CD8-positive, alpha-beta memory T cell (primary cell): ENCODE data around the gene UBE2R2. TPM values are rescaled to one million over a fixed set of nuclear protein-coding genes. Genes with fewer than 3 reads are reported as not detected.

Experiments
- CTCF ChIA-PET: fragments of 350-600 bp; sonication (Branson Sonifier 250); formaldehyde crosslinking; loops from one replicate; lab custom pipeline; 2021; ENCODE audit warnings: antibody characterized with exemption; lab: Charles Lee
- POLR2A ChIA-PET: fragments of 350-600 bp; sonication (Branson Sonifier 250); formaldehyde crosslinking; loops from one replicate; lab custom pipeline; 2021; ENCODE audit warnings: antibody characterized with exemption; lab: Charles Lee
- DNase-seq, 5 donors: peaks; one replicate each; pipeline versions ENCODE4 v3.0.0 to v3.0.0-alpha.2; 2020 to 2022; ENCODE audit warnings: mixed read lengths in 1 of 5
- H3K27ac ChIP-seq: one replicate; pipeline ENCODE4 v1.7.0; 2013; ENCODE audit warnings: low read depth, mild to moderate bottlenecking, low read length, moderate library complexity
- H3K27me3 ChIP-seq: 2 replicates; pipeline ENCODE4 v1.7.0; 2013; ENCODE audit warnings: low read length, mild to moderate bottlenecking; ENCODE audit not compliant: insufficient read depth, poor library complexity, severe bottlenecking
- H3K36me3 ChIP-seq: 2 replicates; pipeline ENCODE4 v1.7.0; 2013; ENCODE audit warnings: mild to moderate bottlenecking, low read length, moderate library complexity; ENCODE audit not compliant: insufficient read depth
- H3K4me1 ChIP-seq: 2 replicates; pipeline ENCODE4 v1.7.0; 2013; ENCODE audit warnings: mild to moderate bottlenecking, low read length, moderate library complexity; ENCODE audit not compliant: insufficient read depth
- H3K4me3 ChIP-seq: 2 replicates; pipeline ENCODE4 v1.7.0; 2013; ENCODE audit warnings: mild to moderate bottlenecking, low read length
- H3K9me3 ChIP-seq: 2 replicates; pipeline ENCODE4 v1.7.0; 2013; ENCODE audit warnings: mild to moderate bottlenecking, low read length
- H3K27ac Mint-ChIP-seq, 8 donors: one replicate each; pipeline ENCODE4 v1.8.0; 2020 to 2021; ENCODE audit warnings: mixed read lengths in 8 of 8, mild to moderate bottlenecking in 6 of 8, inconsistent platforms in 3 of 8, moderate library complexity in 3 of 8
- H3K27me3 Mint-ChIP-seq, 2 donors: one replicate each; pipeline ENCODE4 v1.8.0; 2020 to 2021; ENCODE audit warnings: mixed read lengths in 2 of 2, mild to moderate bottlenecking in 1 of 2, moderate library complexity in 1 of 2
- H3K36me3 Mint-ChIP-seq, 3 donors: one replicate each; pipeline ENCODE4 v1.8.0; 2020 to 2021; ENCODE audit warnings: mixed read lengths in 3 of 3, inconsistent platforms in 1 of 3, mild to moderate bottlenecking in 1 of 3
- H3K4me1 Mint-ChIP-seq, 3 donors: one replicate each; pipeline ENCODE4 v1.8.0; 2020 to 2021; ENCODE audit warnings: mixed read lengths in 3 of 3, inconsistent platforms in 1 of 3, mild to moderate bottlenecking in 1 of 3
- H3K4me3 Mint-ChIP-seq, 7 donors: one replicate each; pipeline ENCODE4 v1.8.0; 2020 to 2021; ENCODE audit warnings: mixed read lengths in 7 of 7, mild to moderate bottlenecking in 6 of 7, moderate library complexity in 4 of 7, inconsistent platforms in 2 of 7
- H3K9me3 Mint-ChIP-seq, 5 donors: one replicate each; pipeline ENCODE4 v1.8.0; 2020 to 2022; ENCODE audit warnings: mixed read lengths in 5 of 5, mild to moderate bottlenecking in 3 of 5, moderate library complexity in 2 of 5, inconsistent platforms in 1 of 5
- polyA plus RNA-seq: library from polyadenylated mRNA; unstranded; fragments of 300-500 nt; fragmentation: Illumina TruSeq; gene quantifications from one replicate; pipeline ENCODE4 v1.2.3, GENCODE V29; 2021
- total RNA-seq, 2 experiments: library from RNA; stranded (reverse); gene quantifications; one replicate each; pipeline ENCODE4 v1.2.3, GENCODE V29; 2021

Gene UBE2R2
- total and polyA plus RNA-seq, 3 experiments from 2014 or later: 18.0 to 30.3 (median 28.8) TPM

- peak overlapping the region in 3 of 8 donors; percentile 7 to 40 (median 18) for H3K27ac Mint-ChIP-seq
These were observed 115.3 kb downstream of the UBE2R2 start for GRCh38 chr9:33932078-33932807.

GRCh38 chr9:33934188-33934878, 117.4 kb downstream of the UBE2R2 start:
- no peaks in the 10 kb centered on the region for H3K27me3 ChIP-seq
- no peaks in the 10 kb centered on the region for H3K9me3 ChIP-seq
- POLR2A ChIA-PET: interaction anchor here (0.5 to 0.6 kb wide), 2 partner anchors 9 to 686 kb away, joined by 4 to 5 read pairs; partner anchors contain the start of gene DCTN3
- no peak for DNase-seq
- no peak overlapping the region for H3K4me3 Mint-ChIP-seq
- H3K4me3 ChIP-seq: no peak overlapping the region
- no peaks in the 10 kb centered on the region for H3K9me3 Mint-ChIP-seq
- peaks cover 27% of the 10 kb centered on the region for H3K36me3 ChIP-seq
- H3K27ac Mint-ChIP-seq: peak overlapping the region in 1 of 8 donors; percentile 35
- H3K27me3 Mint-ChIP-seq: peaks cover 0 to 1% of the 10 kb centered on the region in 2 donors
- peaks cover 0 to 75% (median 27%) of the 10 kb centered on the region in 3 donors for H3K36me3 Mint-ChIP-seq
- no peaks in the 10 kb centered on the region for H3K4me1 ChIP-seq
- peaks cover 0 to 4% (median 3%) of the 10 kb centered on the region in 3 donors for H3K4me1 Mint-ChIP-seq
- H3K27ac ChIP-seq: no peak overlapping the region
- CTCF ChIA-PET: interaction anchor here (1.1 kb wide), 1 partner anchor 10 kb away, joined by 6 read pairs; no protein-coding TSS in a partner anchor

More at GRCh38 chr9:33932078-33932807, 115.3 kb downstream of the UBE2R2 start:
- ChIA-PET POLR2A (no interaction called here), CTCF (no interaction called here)
- Histone ChIP-seq H3K4me3 (no peak overlapping the region), H3K27me3 (no peaks in the 10 kb centered on the region), H3K27ac (no peak overlapping the region), H3K4me1 (no peaks in the 10 kb centered on the region), H3K9me3 (no peaks in the 10 kb centered on the region), H3K36me3 (peaks cover 36% of the 10 kb centered on the region)
- Mint-ChIP-seq H3K27me3 (peaks cover 0 to 1% of the 10 kb centered on the region in 2 donors), H3K36me3 (peaks cover 0 to 87% (median 28%) of the 10 kb centered on the region in 3 donors), H3K9me3 (no peaks in the 10 kb centered on the region), H3K4me3 (no peak overlapping the region), H3K4me1 (peaks cover 0 to 1% (median 0%) of the 10 kb centered on the region in 3 donors)
- no peak for DNase-seq

- DNase-seq: no peak
- H3K4me1 ChIP-seq: no peaks in the 10 kb centered on the region
- Mint-ChIP-seq H3K4me3 (no peak overlapping the region), H3K4me1 (peaks cover 0 to 4% (median 2%) of the 10 kb centered on the region in 3 donors), H3K36me3 (peaks cover 4 to 65% (median 22%) of the 10 kb centered on the region in 3 donors), H3K27ac (peak overlapping the region in 1 of 8 donors; percentile 47), H3K27me3 (peaks cover 0 to 1% of the 10 kb centered on the region in 2 donors), H3K9me3 (no peaks in the 10 kb centered on the region)
- no peak overlapping the region for H3K4me3 ChIP-seq
- no peaks in the 10 kb centered on the region for H3K27me3 ChIP-seq
- H3K27ac ChIP-seq: no peak overlapping the region
- H3K36me3 ChIP-seq: peaks cover 10% of the 10 kb centered on the region
- H3K9me3 ChIP-seq: no peaks in the 10 kb centered on the region
- CTCF ChIA-PET: no interaction called here
- POLR2A ChIA-PET: no interaction called here
These were observed 123.2 kb downstream of the UBE2R2 start for GRCh38 chr9:33939924-33940874.

DNA sequence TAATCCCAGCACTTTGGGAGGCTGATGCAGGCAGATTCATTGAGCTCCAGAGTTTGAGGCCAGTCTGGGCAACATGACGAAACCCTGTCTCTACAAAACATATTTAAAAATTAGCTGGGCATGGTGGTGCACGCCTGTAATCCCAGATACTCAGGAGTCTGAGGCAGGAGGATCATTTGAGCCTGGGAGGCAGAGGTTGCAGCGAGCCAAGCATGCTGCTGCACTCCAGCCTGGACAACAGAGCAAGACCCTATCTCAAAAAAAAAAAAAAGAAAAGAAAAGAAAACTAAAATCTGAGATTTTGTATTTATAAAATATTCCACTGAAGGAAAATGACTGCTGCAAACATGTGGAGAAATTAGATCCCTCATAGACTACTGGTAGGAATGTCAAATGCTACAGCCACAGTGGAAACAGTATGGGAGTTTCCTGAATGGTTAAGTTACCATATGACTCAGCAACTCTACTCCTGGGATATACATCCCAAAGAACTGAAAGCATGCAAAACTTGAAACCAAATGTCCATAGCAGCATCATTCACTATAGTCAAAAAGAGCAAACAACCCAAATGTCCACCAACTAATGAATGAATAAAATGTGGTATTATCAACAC, 125.6 kb downstream of the UBE2R2 start:
- ChIA-PET POLR2A (no interaction called here), CTCF (no interaction called here)
- Histone ChIP-seq H3K9me3 (no peaks in the 10 kb centered on the region), H3K4me3 (no peak overlapping the region), H3K27ac (no peak overlapping the region), H3K4me1 (no peaks in the 10 kb centered on the region), H3K36me3 (peaks cover 16% of the 10 kb centered on the region), H3K27me3 (no peaks in the 10 kb centered on the region)
- no peak for DNase-seq
- no peaks in the 10 kb centered on the region for H3K27me3 Mint-ChIP-seq
- peaks cover 8 to 72% (median 23%) of the 10 kb centered on the region in 3 donors for H3K36me3 Mint-ChIP-seq
- peak overlapping the region in 2 of 8 donors; percentile 7 to 63 for H3K27ac Mint-ChIP-seq
- H3K4me3 Mint-ChIP-seq: no peak overlapping the region
- no peaks in the 10 kb centered on the region for H3K9me3 Mint-ChIP-seq
- peaks cover 0 to 4% (median 2%) of the 10 kb centered on the region in 3 donors for H3K4me1 Mint-ChIP-seq

- Mint-ChIP-seq H3K9me3 (no peaks in the 10 kb centered on the region), H3K4me3 (no peak overlapping the region), H3K27ac (peak overlapping the region in 2 of 8 donors; percentile 48 to 63), H3K36me3 (peaks cover 11 to 78% (median 26%) of the 10 kb centered on the region in 3 donors), H3K4me1 (peaks cover 0 to 4% (median 2%) of the 10 kb centered on the region in 3 donors), H3K27me3 (no peaks in the 10 kb centered on the region)
- POLR2A ChIA-PET: interaction anchor here (0.6 kb wide), 1 partner anchor 9 kb away, joined by 4 read pairs; no protein-coding TSS in a partner anchor
- Histone ChIP-seq H3K27me3 (no peaks in the 10 kb centered on the region), H3K9me3 (no peaks in the 10 kb centered on the region), H3K4me1 (no peaks in the 10 kb centered on the region), H3K36me3 (peaks cover 16% of the 10 kb centered on the region), H3K4me3 (no peak overlapping the region), H3K27ac (no peak overlapping the region)
- CTCF ChIA-PET: no interaction called here
- DNase-seq: no peak
These were observed 126.4 kb downstream of the UBE2R2 start for GRCh38 chr9:33943389-33943788.

DNA sequence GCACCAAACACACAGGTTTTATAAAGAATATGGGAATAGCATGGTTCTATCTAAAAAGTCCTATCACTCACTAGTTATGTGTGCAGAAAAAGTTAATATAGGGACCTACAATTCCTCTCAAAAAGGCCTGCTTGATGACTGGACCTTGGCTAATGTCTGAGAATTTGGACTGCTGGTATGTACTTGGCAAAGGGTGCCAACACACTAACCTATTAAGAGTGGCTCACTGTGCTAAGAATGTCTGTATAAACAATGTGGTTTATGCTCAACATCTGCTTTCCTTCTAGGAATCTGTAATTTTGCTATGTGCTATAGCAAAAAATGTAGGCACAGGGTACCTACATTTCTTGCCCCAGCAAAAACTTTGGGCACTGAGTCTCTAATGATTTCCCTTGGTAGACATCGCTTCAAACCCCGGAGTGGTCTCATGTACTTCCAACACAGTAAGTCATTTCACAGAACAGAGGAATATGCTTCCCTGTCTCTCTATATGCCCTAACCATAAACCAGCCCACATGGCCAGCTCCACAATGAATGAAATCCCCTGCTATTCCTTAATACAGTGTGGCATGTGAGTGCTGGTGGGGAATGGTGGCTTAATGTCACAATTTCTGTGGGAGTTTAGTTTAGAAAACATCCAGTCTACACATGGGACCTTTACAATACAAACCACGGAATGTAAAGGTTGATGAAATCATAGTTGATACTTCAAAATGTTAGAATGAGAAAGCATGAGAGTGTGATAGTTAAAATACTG, 130.0 kb downstream of the UBE2R2 start:
- CTCF ChIA-PET: no interaction called here
- Mint-ChIP-seq H3K27ac (no peak overlapping the region), H3K4me3 (no peak overlapping the region), H3K36me3 (peaks cover 11 to 71% (median 29%) of the 10 kb centered on the region in 3 donors), H3K4me1 (no peaks in the 10 kb centered on the region), H3K9me3 (no peaks in the 10 kb centered on the region), H3K27me3 (no peaks in the 10 kb centered on the region)
- Histone ChIP-seq H3K27ac (no peak overlapping the region), H3K9me3 (no peaks in the 10 kb centered on the region), H3K27me3 (no peaks in the 10 kb centered on the region), H3K4me3 (no peak overlapping the region), H3K4me1 (no peaks in the 10 kb centered on the region), H3K36me3 (peaks cover 10% of the 10 kb centered on the region)
- POLR2A ChIA-PET: no interaction called here
- no peak for DNase-seq

GRCh38 chr9:33950371-33950770, 133.4 kb downstream of the UBE2R2 start:
- H3K4me3 Mint-ChIP-seq: no peak overlapping the region
- CTCF ChIA-PET: no interaction called here
- Histone ChIP-seq H3K27me3 (no peaks in the 10 kb centered on the region), H3K9me3 (no peaks in the 10 kb centered on the region), H3K4me1 (no peaks in the 10 kb centered on the region), H3K4me3 (no peak overlapping the region), H3K36me3 (peaks cover 15% of the 10 kb centered on the region), H3K27ac (no peak overlapping the region)
- no peaks in the 10 kb centered on the region for H3K9me3 Mint-ChIP-seq
- POLR2A ChIA-PET: interaction anchor here (0.7 kb wide), 1 partner anchor 395 kb away, joined by 7 read pairs; no protein-coding TSS in a partner anchor
- H3K4me1 Mint-ChIP-seq: no peaks in the 10 kb centered on the region
- H3K27ac Mint-ChIP-seq: peak overlapping the region in 1 of 8 donors; percentile 29
- no peaks in the 10 kb centered on the region for H3K27me3 Mint-ChIP-seq
- peaks cover 6 to 68% (median 30%) of the 10 kb centered on the region in 3 donors for H3K36me3 Mint-ChIP-seq
- DNase-seq: no peak
